HFF-Myc (cell line): ENCODE results near the gene IQGAP2.

Experiments
- DNase-seq: peaks from one replicate; pipeline ENCODE4 v3.0.0-alpha.2; 2011; ENCODE audit warnings: low read depth; ENCODE audit errors: extremely low read depth
- H3K4me3 ChIP-seq: replicated peaks from 2 replicates; pipeline ENCODE4 v1.5.1; 2011; ENCODE audit warnings: low read depth, mild to moderate bottlenecking, control low read depth, low read length
- TF ChIP-seq, protein P1 (sequence below): IDR thresholded peaks from 2 replicates; pipeline ENCODE4 v1.5.1; 2012; ENCODE audit warnings: mild to moderate bottlenecking, low read depth, low read length, control low read depth; ENCODE audit errors: missing control alignments

IQGAP2 gene

DNA sequence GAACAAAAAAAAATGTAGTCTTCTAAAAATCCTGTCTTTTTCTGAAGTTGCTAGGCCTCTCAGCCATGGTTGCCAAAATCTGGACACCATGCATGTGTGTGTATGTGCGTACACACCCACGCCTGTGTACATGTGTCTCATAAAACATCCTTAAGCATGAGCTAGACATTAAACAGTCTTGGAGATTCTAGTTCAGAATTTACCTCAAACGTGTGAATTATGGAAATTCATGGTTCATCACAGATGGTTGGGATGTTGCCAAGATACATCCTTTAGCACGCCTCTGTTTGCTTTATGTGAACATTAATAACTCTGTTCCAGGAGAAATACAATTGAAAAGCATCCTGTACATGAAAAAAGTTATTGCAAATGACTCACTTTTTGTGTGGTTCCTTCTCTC lies 167.1 kb downstream of the IQGAP2 start:
- TF ChIP-seq, protein P1, sequence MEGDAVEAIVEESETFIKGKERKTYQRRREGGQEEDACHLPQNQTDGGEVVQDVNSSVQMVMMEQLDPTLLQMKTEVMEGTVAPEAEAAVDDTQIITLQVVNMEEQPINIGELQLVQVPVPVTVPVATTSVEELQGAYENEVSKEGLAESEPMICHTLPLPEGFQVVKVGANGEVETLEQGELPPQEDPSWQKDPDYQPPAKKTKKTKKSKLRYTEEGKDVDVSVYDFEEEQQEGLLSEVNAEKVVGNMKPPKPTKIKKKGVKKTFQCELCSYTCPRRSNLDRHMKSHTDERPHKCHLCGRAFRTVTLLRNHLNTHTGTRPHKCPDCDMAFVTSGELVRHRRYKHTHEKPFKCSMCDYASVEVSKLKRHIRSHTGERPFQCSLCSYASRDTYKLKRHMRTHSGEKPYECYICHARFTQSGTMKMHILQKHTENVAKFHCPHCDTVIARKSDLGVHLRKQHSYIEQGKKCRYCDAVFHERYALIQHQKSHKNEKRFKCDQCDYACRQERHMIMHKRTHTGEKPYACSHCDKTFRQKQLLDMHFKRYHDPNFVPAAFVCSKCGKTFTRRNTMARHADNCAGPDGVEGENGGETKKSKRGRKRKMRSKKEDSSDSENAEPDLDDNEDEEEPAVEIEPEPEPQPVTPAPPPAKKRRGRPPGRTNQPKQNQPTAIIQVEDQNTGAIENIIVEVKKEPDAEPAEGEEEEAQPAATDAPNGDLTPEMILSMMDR: no peak
- H3K4me3 ChIP-seq: no peak overlapping the region
- DNase-seq: no peak

DNA sequence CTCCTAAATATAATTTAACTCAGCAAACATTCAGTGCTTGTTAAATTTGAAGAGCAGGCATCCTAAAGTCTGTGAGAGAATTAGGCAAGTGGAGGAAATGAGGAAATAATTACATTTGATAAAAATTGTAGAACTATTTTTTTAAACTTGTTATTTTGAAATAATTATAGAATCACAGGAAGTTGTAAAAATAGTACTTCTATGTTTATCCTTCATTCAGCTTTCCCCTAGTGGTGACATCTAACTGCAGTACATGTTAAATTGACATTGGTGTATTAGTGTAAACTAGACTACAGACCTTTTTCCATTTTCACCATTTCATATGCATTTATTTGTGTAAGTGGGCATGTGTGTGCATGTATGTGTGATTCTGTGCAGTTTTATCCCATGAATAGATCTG lies 168.5 kb downstream of the IQGAP2 start:
- no peak for DNase-seq
- TF ChIP-seq, protein P1: no peak
- H3K4me3 ChIP-seq: no peak overlapping the region

DNA sequence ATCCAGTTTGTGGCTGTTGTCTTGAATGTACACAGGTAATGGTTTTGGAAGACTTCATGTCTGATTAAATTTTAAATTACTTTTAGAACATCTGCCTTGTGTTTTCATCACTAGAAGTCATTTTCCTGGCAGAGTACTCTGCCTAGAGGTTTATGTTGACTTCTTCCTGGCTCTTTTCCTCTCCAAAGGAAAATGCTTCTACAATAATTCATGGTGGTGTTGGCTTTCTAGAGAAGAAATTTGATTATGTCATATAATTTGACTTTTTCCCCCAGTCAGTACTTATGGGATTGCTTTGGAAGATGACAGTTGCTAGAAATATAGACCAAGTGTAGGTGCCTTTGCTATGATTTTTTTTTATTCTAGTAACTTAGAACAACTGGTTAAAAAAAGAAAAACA lies 173.4 kb downstream of the IQGAP2 start:
- no peak overlapping the region for H3K4me3 ChIP-seq
- TF ChIP-seq, protein P1: no peak
- DNase-seq: no peak

DNA sequence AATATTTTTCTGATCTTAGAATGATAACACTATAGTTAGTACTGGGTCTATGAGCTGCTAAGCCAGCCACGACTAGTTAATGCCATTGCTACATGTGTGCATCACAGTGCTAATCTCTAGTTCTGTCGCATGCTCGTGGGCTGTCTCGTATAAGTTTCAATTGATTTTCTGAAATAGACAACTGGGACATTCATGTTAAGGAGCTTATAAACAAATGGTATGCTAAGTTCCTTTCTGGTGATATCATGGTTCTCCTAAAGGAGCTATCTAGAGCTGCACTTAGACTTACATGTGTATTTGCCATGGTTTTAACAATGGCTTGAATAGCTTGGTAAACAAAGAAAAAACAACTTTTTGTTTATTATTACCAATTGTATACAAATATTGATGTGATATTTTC lies 173.9 kb downstream of the IQGAP2 start:
- no peak for DNase-seq
- no peak overlapping the region for H3K4me3 ChIP-seq
- TF ChIP-seq, protein P1: no peak

DNA sequence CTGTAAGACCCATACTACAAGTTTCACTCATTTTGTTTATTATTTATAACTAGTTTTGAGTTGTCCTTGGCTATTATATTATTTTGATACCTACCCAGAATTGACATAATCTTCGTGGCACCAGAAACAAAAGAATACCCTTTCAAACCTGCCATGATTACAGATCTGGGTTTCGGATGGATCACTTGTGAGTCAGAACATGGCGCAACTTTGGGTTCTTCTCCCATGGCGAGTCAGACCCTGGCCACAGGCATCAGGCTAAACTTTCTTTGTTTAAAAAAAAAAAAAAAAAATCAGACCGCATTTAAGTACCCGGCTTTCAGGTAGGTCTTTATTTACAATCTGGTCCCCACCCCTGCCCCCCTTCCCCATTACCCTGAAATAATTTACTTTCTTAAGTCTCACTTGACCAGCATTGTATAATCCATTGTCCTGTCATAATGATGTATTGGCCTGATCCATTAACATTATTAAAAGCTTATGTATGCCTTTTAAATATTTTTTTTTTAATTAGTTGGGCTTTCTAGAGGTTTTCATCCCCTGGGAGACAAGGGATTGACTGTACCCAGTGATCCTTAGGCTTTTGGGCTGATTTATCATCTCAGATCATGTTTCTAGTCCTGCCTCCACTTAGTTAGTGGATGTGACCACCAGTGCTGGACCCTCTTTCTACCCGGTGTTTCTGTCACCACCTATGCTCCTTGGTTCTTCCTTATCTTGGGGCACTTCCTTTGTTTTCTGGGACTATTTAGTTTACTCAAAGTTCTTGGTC lies 176.3 kb downstream of the IQGAP2 start:
- no peak overlapping the region for H3K4me3 ChIP-seq
- TF ChIP-seq, protein P1: no peak
- DNase-seq: no peak

DNA sequence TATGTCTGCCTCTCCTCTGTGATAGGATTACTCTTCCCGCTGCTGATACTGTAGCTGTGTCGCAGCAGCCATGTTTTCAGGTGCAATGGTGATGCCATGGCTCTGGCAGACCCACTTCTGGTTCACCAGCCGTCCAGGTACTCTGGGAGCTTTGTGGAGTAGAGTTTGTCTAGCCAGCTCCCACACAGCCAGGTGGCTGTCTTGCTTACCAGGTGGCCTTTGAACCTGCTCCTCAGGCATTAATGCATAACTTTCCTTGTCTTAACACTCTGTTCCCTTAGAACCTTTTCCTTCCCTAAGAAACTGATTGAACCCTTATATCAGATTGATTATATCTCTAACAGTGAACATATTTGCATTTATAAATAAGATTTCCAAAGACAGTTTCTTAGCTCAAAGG lies 177.9 kb downstream of the IQGAP2 start:
- H3K4me3 ChIP-seq: no peak overlapping the region
- DNase-seq: no peak
- TF ChIP-seq, protein P1: no peak
